Stomach smooth muscle (tissue), 2 donors: ENCODE data around the gene EGLN3.
"Not testable (repeated sequence)": the region's sequence is repeated elsewhere in the genome, so short reads cannot be mapped to it uniquely, and the experiment has no call there.

Experiments
- H3K27ac ChIP-seq: one replicate; pipeline ENCODE4 v1.7.0; 2013; ENCODE audit warnings: mild to moderate bottlenecking, low read length, inconsistent platforms
- H3K27me3 ChIP-seq, 2 donors: one replicate each; pipeline ENCODE4 v1.7.0; 2013; ENCODE audit warnings: low read length in 2 of 2; ENCODE audit not compliant: insufficient read depth in 2 of 2, control insufficient read depth in 1 of 2
- H3K36me3 ChIP-seq, 2 donors: one replicate each; pipeline ENCODE4 v1.7.0; 2013; ENCODE audit warnings: low read length in 2 of 2; ENCODE audit not compliant: control insufficient read depth in 2 of 2, insufficient read depth in 2 of 2
- H3K4me1 ChIP-seq: one replicate; pipeline ENCODE4 v1.7.0; 2013; ENCODE audit warnings: low read length; ENCODE audit not compliant: control insufficient read depth, insufficient read depth
- H3K4me3 ChIP-seq, 2 donors: one replicate each; pipeline ENCODE4 v1.7.0; 2013; ENCODE audit warnings: low read length in 2 of 2
- H3K9ac ChIP-seq, 2 donors: one replicate each; pipeline ENCODE4 v1.7.0; 2013; ENCODE audit warnings: low read length in 2 of 2, mild to moderate bottlenecking in 1 of 2
- H3K9me3 ChIP-seq, 2 donors: one replicate each; pipeline ENCODE4 v1.7.0; 2013; ENCODE audit warnings: low read length in 2 of 2; ENCODE audit not compliant: control insufficient read depth in 2 of 2
- donor health status: healthy.
- donor health status: Pancreatic carcinoma.

The EGLN3 gene

GRCh38 chr14:33926967-33927366 is 23.9 kb downstream of the EGLN3 start:
- H3K27me3 ChIP-seq, H3K27ac ChIP-seq, H3K4me3 ChIP-seq, H3K9me3 ChIP-seq, H3K4me1 ChIP-seq, H3K9ac ChIP-seq: not testable (repeated sequence)
- peaks cover 17 to 31% of the 10 kb centered on the region in 2 donors for H3K36me3 ChIP-seq

GRCh38 chr14:33925946-33926345 is 24.9 kb downstream of the EGLN3 start:
- Histone ChIP-seq H3K4me3 (no peak overlapping the region), H3K4me1 (no peaks in the 10 kb centered on the region), H3K9me3 (no peaks in the 10 kb centered on the region), H3K27ac (no peak overlapping the region), H3K9ac (no peak overlapping the region), H3K36me3 (peaks cover 17 to 32% of the 10 kb centered on the region in 2 donors), H3K27me3 (no peaks in the 10 kb centered on the region)

GRCh38 chr14:33925235-33925634 is 25.6 kb downstream of the EGLN3 start:
- H3K4me3 ChIP-seq: no peak overlapping the region
- H3K36me3 ChIP-seq: peaks cover 17 to 30% of the 10 kb centered on the region in 2 donors
- H3K27ac ChIP-seq: no peak overlapping the region
- no peak overlapping the region for H3K9ac ChIP-seq
- no peaks in the 10 kb centered on the region for H3K27me3 ChIP-seq
- no peaks in the 10 kb centered on the region for H3K4me1 ChIP-seq
- H3K9me3 ChIP-seq: no peaks in the 10 kb centered on the region

GRCh38 chr14:33924566-33925100 is 26.2 kb downstream of the EGLN3 start:
- no peak overlapping the region for H3K9ac ChIP-seq
- H3K4me3 ChIP-seq: no peak overlapping the region
- peaks cover 17 to 30% of the 10 kb centered on the region in 2 donors for H3K36me3 ChIP-seq
- no peak overlapping the region for H3K27ac ChIP-seq
- H3K27me3 ChIP-seq: no peaks in the 10 kb centered on the region
- H3K9me3 ChIP-seq: no peaks in the 10 kb centered on the region
- H3K4me1 ChIP-seq: no peaks in the 10 kb centered on the region

- Histone ChIP-seq H3K27ac (no peak overlapping the region), H3K9ac (no peak overlapping the region), H3K4me1 (peaks cover 6% of the 10 kb centered on the region), H3K9me3 (no peaks in the 10 kb centered on the region), H3K27me3 (no peaks in the 10 kb centered on the region), H3K36me3 (peaks cover 13 to 18% of the 10 kb centered on the region in 2 donors), H3K4me3 (no peak overlapping the region)
Measured at GRCh38 chr14:33922125-33922524, 28.7 kb downstream of the EGLN3 start.

GRCh38 chr14:33918256-33918655 is 32.6 kb downstream of the EGLN3 start:
- Histone ChIP-seq H3K27ac (no peak overlapping the region), H3K9ac (no peak overlapping the region), H3K27me3 (no peaks in the 10 kb centered on the region)

GRCh38 chr14:33917661-33918060 is 33.2 kb downstream of the EGLN3 start:
- peaks cover 25% of the 10 kb centered on the region for H3K4me1 ChIP-seq
- H3K9me3 ChIP-seq: no peaks in the 10 kb centered on the region
- peaks cover 4 to 6% of the 10 kb centered on the region in 2 donors for H3K36me3 ChIP-seq
- no peaks in the 10 kb centered on the region for H3K27me3 ChIP-seq
- H3K9ac ChIP-seq: no peak overlapping the region
- no peak overlapping the region for H3K4me3 ChIP-seq
- no peak overlapping the region for H3K27ac ChIP-seq

More at GRCh38 chr14:33918256-33918655, 32.6 kb downstream of the EGLN3 start:
- peaks cover 4 to 6% of the 10 kb centered on the region in 2 donors for H3K36me3 ChIP-seq
- no peak overlapping the region for H3K4me3 ChIP-seq
- no peaks in the 10 kb centered on the region for H3K9me3 ChIP-seq
- H3K4me1 ChIP-seq: peaks cover 25% of the 10 kb centered on the region

GRCh38 chr14:33916663-33917565 is 34.0 kb downstream of the EGLN3 start:
- Histone ChIP-seq H3K4me3 (no peak overlapping the region), H3K4me1 (peaks cover 25% of the 10 kb centered on the region), H3K27me3 (no peaks in the 10 kb centered on the region), H3K9me3 (no peaks in the 10 kb centered on the region), H3K9ac (no peak overlapping the region), H3K36me3 (peaks cover 0 to 2% of the 10 kb centered on the region in 2 donors), H3K27ac (peak overlapping the region; percentile 24)

- no peak overlapping the region for H3K27ac ChIP-seq
- H3K36me3 ChIP-seq: peaks cover 0 to 2% of the 10 kb centered on the region in 2 donors
- H3K27me3 ChIP-seq: no peaks in the 10 kb centered on the region
- no peaks in the 10 kb centered on the region for H3K9me3 ChIP-seq
- no peak overlapping the region for H3K4me3 ChIP-seq
- peaks cover 25% of the 10 kb centered on the region for H3K4me1 ChIP-seq
- H3K9ac ChIP-seq: no peak overlapping the region
Measured at GRCh38 chr14:33915682-33916081, 35.2 kb downstream of the EGLN3 start.

GRCh38 chr14:33914676-33915516 is 36.0 kb downstream of the EGLN3 start:
- peaks cover 25% of the 10 kb centered on the region for H3K4me1 ChIP-seq
- peaks cover 0 to 2% of the 10 kb centered on the region in 2 donors for H3K36me3 ChIP-seq
- no peak overlapping the region for H3K27ac ChIP-seq
- no peak overlapping the region for H3K9ac ChIP-seq
- no peak overlapping the region for H3K4me3 ChIP-seq
- H3K9me3 ChIP-seq: no peaks in the 10 kb centered on the region
- H3K27me3 ChIP-seq: no peaks in the 10 kb centered on the region
